DND-41 (cell line): ENCODE data around the gene PPP4R2.

ENCODE experiments used
- ATAC-seq: fragments of 200-7000 bp; cut with Tn5 transposase; 3 replicates; pipeline ENCODE4 v1.9.1; 2021; ENCODE audit warnings: low read depth; ENCODE audit not compliant: insufficient read depth
- DNase-seq: peaks from one replicate; pipeline ENCODE4 v3.0.0-alpha.2; 2020
- H2AFZ ChIP-seq: 2 replicates; pipeline ENCODE4 v1.6.0; 2012; ENCODE audit warnings: low read depth, low read length
- H3K27ac ChIP-seq: 2 replicates; pipeline ENCODE4 v1.5.1; 2012; ENCODE audit warnings: low read length, inconsistent platforms
- H3K27me3 ChIP-seq: fragments of 200-600 bp; sonication (generic); 2 replicates; pipeline ENCODE4 v1.6.0; 2012; ENCODE audit warnings: low read length, mild to moderate bottlenecking, inconsistent platforms; ENCODE audit not compliant: insufficient read depth, poor library complexity
- H3K36me3 ChIP-seq: 2 replicates; pipeline ENCODE4 v1.5.1; 2012; ENCODE audit warnings: low read length, inconsistent platforms; ENCODE audit not compliant: insufficient read depth
- H3K4me1 ChIP-seq: 2 replicates; pipeline ENCODE4 v1.5.1; 2012; ENCODE audit warnings: mild to moderate bottlenecking, low read length; ENCODE audit not compliant: insufficient read depth
- H3K4me2 ChIP-seq: 2 replicates; pipeline ENCODE4 v1.6.0; 2012; ENCODE audit warnings: mild to moderate bottlenecking, moderate library complexity, low read length, inconsistent platforms; ENCODE audit not compliant: insufficient read depth
- H3K4me3 ChIP-seq, 2 experiments: fragments of 200-600 bp in 1 of 2; shearing (Covaris generic) in 1 of 2; 2 replicates each; pipeline ENCODE4 v1.5.1; 2012 to 2016; ENCODE audit warnings: inconsistent platforms in 2 of 2, low read length in 2 of 2, mild to moderate bottlenecking in 2 of 2, low read depth in 1 of 2, moderate library complexity in 1 of 2
- H3K79me2 ChIP-seq: 2 replicates; pipeline ENCODE4 v1.6.0; 2012; ENCODE audit warnings: low read length, inconsistent platforms; ENCODE audit not compliant: insufficient read depth
- H3K9ac ChIP-seq: 2 replicates; pipeline ENCODE4 v1.6.0; 2012; ENCODE audit warnings: low read depth, mild to moderate bottlenecking, inconsistent platforms, low read length, moderate library complexity
- H3K9me3 ChIP-seq: 2 replicates; pipeline ENCODE4 v1.5.1; 2012; ENCODE audit warnings: low read length, moderate library complexity, mild to moderate bottlenecking, inconsistent platforms; ENCODE audit not compliant: insufficient read depth, severe bottlenecking
- H4K20me1 ChIP-seq: 2 replicates; pipeline ENCODE4 v1.6.0; 2012; ENCODE audit warnings: low read length; ENCODE audit not compliant: insufficient read depth
- EZH2 ChIP-seq: IDR thresholded peaks from 3 replicates; pipeline ENCODE4 v1.6.1; 2012; ENCODE audit warnings: borderline replicate concordance, low read depth, mild to moderate bottlenecking, moderate library complexity, low read length, inconsistent platforms; ENCODE audit not compliant: severe bottlenecking
- TF ChIP-seq, protein P1 (sequence below): IDR thresholded peaks from 2 replicates; pipeline ENCODE4 v1.5.1; 2012; ENCODE audit warnings: borderline replicate concordance, low read length, moderate library complexity, mild to moderate bottlenecking; ENCODE audit not compliant: poor library complexity, severe bottlenecking; ENCODE audit errors: extremely low read depth

The PPP4R2 gene

DNA sequence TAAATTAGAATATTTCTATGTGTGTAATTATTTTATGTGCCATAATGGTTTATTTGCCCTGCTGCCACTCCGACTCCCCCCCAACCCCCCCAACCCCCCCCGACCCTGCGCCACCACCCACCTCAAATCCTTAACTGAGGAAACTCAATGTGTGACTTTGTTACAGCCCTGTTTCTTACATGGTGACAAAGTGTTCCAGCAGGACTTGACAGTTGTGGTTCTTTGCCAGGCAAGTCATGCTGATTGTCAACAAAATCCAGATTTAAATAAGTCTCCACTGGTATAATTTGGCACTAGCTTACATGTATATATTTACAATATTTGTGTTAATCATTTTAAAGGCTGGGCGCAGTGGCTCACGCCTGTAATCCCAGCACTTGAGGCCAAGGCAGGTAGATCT is 72.6 kb downstream of the PPP4R2 start:
- no peaks in the 10 kb centered on the region for H3K9me3 ChIP-seq
- no peak overlapping the region for H3K4me3 ChIP-seq
- no peak for DNase-seq
- H3K79me2 ChIP-seq = no peaks in the 10 kb centered on the region
- no peak for ATAC-seq
- TF ChIP-seq, protein P1, sequence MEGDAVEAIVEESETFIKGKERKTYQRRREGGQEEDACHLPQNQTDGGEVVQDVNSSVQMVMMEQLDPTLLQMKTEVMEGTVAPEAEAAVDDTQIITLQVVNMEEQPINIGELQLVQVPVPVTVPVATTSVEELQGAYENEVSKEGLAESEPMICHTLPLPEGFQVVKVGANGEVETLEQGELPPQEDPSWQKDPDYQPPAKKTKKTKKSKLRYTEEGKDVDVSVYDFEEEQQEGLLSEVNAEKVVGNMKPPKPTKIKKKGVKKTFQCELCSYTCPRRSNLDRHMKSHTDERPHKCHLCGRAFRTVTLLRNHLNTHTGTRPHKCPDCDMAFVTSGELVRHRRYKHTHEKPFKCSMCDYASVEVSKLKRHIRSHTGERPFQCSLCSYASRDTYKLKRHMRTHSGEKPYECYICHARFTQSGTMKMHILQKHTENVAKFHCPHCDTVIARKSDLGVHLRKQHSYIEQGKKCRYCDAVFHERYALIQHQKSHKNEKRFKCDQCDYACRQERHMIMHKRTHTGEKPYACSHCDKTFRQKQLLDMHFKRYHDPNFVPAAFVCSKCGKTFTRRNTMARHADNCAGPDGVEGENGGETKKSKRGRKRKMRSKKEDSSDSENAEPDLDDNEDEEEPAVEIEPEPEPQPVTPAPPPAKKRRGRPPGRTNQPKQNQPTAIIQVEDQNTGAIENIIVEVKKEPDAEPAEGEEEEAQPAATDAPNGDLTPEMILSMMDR = no peak
- no peak for TF ChIP-seq EZH2
- no peaks in the 10 kb centered on the region for H3K4me1 ChIP-seq
- H3K9ac ChIP-seq = no peak overlapping the region
- peaks cover 3% of the 10 kb centered on the region; the same call in 1 of the 2 replicates for H4K20me1 ChIP-seq
- H3K27ac ChIP-seq = no peak overlapping the region
- no peak overlapping the region for H3K4me2 ChIP-seq
- peaks cover 41% of the 10 kb centered on the region; the same call in 1 of the 2 replicates for H3K36me3 ChIP-seq
- no peak overlapping the region for H2AFZ ChIP-seq
- H3K27me3 ChIP-seq = no peaks in the 10 kb centered on the region

DNA sequence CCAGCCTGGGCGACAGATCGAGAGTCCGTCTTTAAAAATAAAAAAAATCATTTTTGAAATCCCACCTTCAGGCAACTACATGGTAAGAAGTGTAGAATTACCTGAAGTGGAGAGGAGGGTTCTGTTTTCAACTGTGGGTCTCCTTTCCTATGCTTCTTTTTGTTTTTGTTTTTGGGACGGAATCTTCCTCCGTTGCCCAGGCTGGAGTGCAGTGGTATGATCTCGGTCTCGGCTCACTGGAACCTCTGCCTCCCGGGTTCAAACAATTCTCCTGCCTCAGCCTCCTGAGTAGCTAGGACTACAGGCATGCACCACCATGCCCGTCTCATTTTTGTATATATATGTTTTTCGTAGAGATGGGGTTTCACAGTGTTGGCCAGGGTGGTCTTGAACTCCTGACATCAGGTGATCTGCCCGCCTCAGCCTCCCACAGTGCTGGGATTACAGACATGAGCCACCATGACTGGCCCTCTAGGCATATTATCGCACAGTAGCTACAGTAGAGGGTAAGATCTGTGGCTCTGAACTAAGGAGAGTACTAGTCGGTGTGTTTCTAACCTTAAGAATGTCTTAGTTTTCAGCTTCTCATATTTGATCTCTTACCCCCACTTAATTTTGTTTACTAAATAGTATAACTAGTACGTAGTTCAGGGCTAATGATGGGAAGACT is 73.3 kb downstream of the PPP4R2 start:
- H3K9ac ChIP-seq = no peak overlapping the region
- no peak overlapping the region for H3K4me2 ChIP-seq
- H3K4me1 ChIP-seq = no peaks in the 10 kb centered on the region
- no peak for TF ChIP-seq EZH2
- TF ChIP-seq, protein P1 = no peak
- no peak overlapping the region for H3K27ac ChIP-seq
- DNase-seq (no peak), ATAC-seq (no peak)
- peaks cover 34% of the 10 kb centered on the region; the same call in 1 of the 2 replicates for H3K36me3 ChIP-seq
- H2AFZ ChIP-seq = no peak overlapping the region
- H3K27me3 ChIP-seq = no peaks in the 10 kb centered on the region
- H3K9me3 ChIP-seq = no peaks in the 10 kb centered on the region
- H4K20me1 ChIP-seq = 0 out of 2 replicates have a peak, but pooled peaks cover 3% of the 10 kb centered on the region
- H3K79me2 ChIP-seq = no peaks in the 10 kb centered on the region
- no peak overlapping the region for H3K4me3 ChIP-seq

DNA sequence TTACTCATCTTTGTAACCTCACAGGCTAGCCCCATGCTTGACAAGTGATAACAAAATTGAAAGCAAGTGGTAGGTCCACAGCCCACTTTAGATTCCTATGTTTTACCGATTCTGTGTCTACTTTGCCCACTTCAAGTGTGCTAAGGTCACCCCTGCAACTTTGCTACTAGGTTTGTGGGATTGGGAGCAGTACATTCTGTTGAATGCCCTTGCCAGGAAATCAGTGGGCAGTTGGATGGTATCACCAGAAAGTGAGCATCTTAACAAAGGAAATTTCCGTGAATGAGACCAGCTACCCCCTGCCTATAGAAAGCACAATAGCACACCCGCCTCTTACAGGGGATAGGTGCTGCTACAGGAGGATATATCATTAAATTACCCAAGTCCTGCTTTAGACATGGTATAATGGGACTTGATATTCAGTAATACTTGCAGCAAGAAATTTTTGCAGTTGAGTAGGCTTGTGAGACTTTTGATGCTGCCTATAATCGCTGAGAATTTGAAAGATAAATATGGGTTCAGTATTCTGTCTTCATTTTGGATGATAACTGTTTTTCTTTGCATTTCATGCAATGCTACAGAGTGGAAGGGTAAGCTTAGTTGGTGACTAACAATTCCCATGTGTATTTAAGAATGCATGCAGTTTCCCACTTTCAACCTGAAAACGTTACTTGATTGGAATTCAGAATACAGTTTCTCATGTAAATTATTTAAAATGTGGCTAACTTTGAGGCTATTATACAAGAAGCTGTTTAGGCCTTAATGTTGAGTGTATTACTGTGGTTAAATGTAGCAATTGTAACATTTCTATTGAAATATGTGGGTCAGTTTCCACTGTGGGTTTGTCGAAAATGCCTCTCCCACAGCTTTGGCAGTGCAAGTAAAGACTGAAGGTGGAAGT is 74.3 kb downstream of the PPP4R2 start:
- TF ChIP-seq EZH2 = no peak
- TF ChIP-seq, protein P1 = no peak
- Histone ChIP-seq H3K79me2 (no peaks in the 10 kb centered on the region), H4K20me1 (0 out of 2 replicates have a peak, but pooled peaks cover 3% of the 10 kb centered on the region), H3K4me1 (no peaks in the 10 kb centered on the region), H3K27me3 (no peaks in the 10 kb centered on the region), H3K9ac (no peak overlapping the region), H3K9me3 (no peaks in the 10 kb centered on the region), H3K27ac (no peak overlapping the region), H3K4me2 (no peak overlapping the region), H3K36me3 (peaks cover 25% of the 10 kb centered on the region; the same call in 1 of the 2 replicates), H3K4me3 (no peak overlapping the region), H2AFZ (no peak overlapping the region)
- no peak for DNase-seq
- ATAC-seq = peak; percentile 22; the same call in 1 of the 3 replicates
